NT2/D1 (cell line): ENCODE data around the gene KRTAP16-1.
"Not testable (repeated sequence)": the region's sequence is repeated elsewhere in the genome, so short reads cannot be mapped to it uniquely, and the experiment has no call there.

Experiments
- DNase-seq: peaks from one replicate; pipeline ENCODE4 v3.0.0-alpha.2; 2011; ENCODE audit warnings: low read depth, low spot score
- H3K27me3 ChIP-seq: 2 replicates; pipeline ENCODE4 v1.6.0; 2011; ENCODE audit warnings: mild to moderate bottlenecking; ENCODE audit not compliant: insufficient read length, insufficient read depth
- H3K36me3 ChIP-seq: 2 replicates; pipeline ENCODE4 v1.6.1; 2011; ENCODE audit warnings: mild to moderate bottlenecking, low read length, mixed read lengths; ENCODE audit not compliant: insufficient read depth, insufficient read length
- H3K4me1 ChIP-seq: 2 replicates; pipeline ENCODE4 v1.5.1; 2011; ENCODE audit not compliant: insufficient read depth, insufficient read length
- H3K4me3 ChIP-seq: 2 replicates; pipeline ENCODE4 v1.5.1; 2011; ENCODE audit warnings: low read depth; ENCODE audit not compliant: insufficient read length
- H3K9ac ChIP-seq: 2 replicates; pipeline ENCODE4 v1.6.0; 2011; ENCODE audit warnings: low read depth; ENCODE audit not compliant: insufficient read length
- H3K9me3 ChIP-seq: 2 replicates; pipeline ENCODE4 v1.5.1; 2011; ENCODE audit warnings: mild to moderate bottlenecking, low read length; ENCODE audit not compliant: insufficient read depth
- SUZ12 ChIP-seq: IDR thresholded peaks from 2 replicates; pipeline ENCODE4 v1.6.1; 2011; ENCODE audit not compliant: insufficient read length, insufficient read depth; ENCODE audit errors: extremely low read depth
- YY1 ChIP-seq: IDR thresholded peaks from 2 replicates; pipeline ENCODE4 v1.6.1; 2011; ENCODE audit not compliant: insufficient read length, insufficient read depth
- ZNF274 ChIP-seq: IDR thresholded peaks from 2 replicates; pipeline ENCODE4 v1.6.1; 2011; ENCODE audit warnings: mild to moderate bottlenecking, low read depth, low read length

The KRTAP16-1 gene

GRCh38 chr17:41308918-41309359 lies at the start of gene KRTAP16-1:
Gene KRTAP16-1, minus strand, starts transcription at chr17:41309309. Its CDS starts 56 bp downstream, at chr17:41309253.
- H3K4me3 ChIP-seq = no peak within 1 kb of the TSS
- no peaks in the 10 kb centered on the region for H3K27me3 ChIP-seq
- no peak for DNase-seq
- no peaks in the 10 kb centered on the region for H3K9me3 ChIP-seq
- TF ChIP-seq ZNF274 (no peak), SUZ12 (no peak), YY1 (no peak)
- H3K9ac ChIP-seq = no peak within 1 kb of the TSS
- no peaks in the 10 kb centered on the region for H3K4me1 ChIP-seq
- H3K36me3 ChIP-seq = no peaks in the 10 kb centered on the region

DNA sequence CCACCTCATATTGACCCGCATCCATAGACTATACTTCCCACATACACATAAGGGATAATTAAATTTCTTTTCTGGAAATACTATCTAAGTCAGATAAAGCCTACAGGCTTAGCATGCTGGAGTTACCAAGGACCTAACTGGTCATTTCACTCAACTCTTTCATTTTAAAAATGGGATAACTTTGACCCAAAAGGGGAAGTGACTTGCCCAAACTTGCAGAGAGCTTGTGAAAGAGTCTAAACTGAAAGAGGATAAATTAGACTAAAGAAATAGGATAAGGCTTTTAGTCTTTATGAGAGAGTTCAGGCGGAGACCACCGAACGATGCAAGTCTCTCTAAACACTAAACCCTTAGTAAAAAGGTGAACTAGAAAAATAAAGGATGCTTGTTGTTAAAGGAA lies 45.4 kb upstream of the KRTAP16-1 start:
- DNase-seq = no peak
- no peaks in the 10 kb centered on the region for H3K9me3 ChIP-seq
- no peak overlapping the region for H3K9ac ChIP-seq
- no peaks in the 10 kb centered on the region for H3K4me1 ChIP-seq
- TF ChIP-seq SUZ12 = no peak
- TF ChIP-seq ZNF274 = no peak
- no peak for TF ChIP-seq YY1
- no peaks in the 10 kb centered on the region for H3K27me3 ChIP-seq
- no peaks in the 10 kb centered on the region for H3K36me3 ChIP-seq
- no peak overlapping the region for H3K4me3 ChIP-seq

GRCh38 chr17:41352597-41353366 lies 43.7 kb upstream of the KRTAP16-1 start:
- no peaks in the 10 kb centered on the region for H3K36me3 ChIP-seq
- no peaks in the 10 kb centered on the region for H3K4me1 ChIP-seq
- H3K9ac ChIP-seq = no peak overlapping the region
- no peaks in the 10 kb centered on the region for H3K9me3 ChIP-seq
- TF ChIP-seq ZNF274 (no peak), YY1 (no peak), SUZ12 (no peak)
- H3K27me3 ChIP-seq = no peaks in the 10 kb centered on the region
- DNase-seq = no peak
- H3K4me3 ChIP-seq = no peak overlapping the region

GRCh38 chr17:41351177-41351576 lies 42.1 kb upstream of the KRTAP16-1 start:
- DNase-seq = no peak
- Histone ChIP-seq H3K4me3 (no peak overlapping the region), H3K27me3 (no peaks in the 10 kb centered on the region), H3K9ac (no peak overlapping the region), H3K36me3 (no peaks in the 10 kb centered on the region), H3K4me1 (no peaks in the 10 kb centered on the region), H3K9me3 (no peaks in the 10 kb centered on the region)
- TF ChIP-seq YY1 = no peak
- no peak for TF ChIP-seq SUZ12
- TF ChIP-seq ZNF274 = no peak

DNA sequence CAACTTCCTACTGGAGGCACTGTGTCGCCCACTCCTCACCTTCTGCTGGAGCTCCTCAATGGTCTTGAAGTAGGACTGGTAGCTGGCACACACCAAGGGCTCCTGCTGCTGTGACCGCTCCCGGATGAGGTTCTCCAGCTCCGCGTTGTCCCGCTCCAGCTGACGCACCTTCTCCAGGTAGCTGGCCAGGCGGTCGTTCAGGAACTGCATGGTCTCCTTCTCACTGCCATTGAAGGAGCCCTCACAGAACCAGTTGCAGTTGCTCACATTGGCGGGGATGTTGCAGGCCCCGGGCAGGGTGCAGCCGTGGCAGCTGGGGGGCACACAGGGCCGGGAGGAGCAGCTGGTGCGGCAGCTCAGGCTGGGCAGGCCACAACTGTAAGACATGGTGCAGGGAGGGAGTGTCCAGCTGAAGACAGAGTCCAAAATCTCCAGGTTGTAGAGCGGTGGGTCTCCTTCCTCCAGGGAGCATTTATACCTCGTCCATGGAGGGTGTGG lies 41.3 kb upstream of the KRTAP16-1 start, which contains the start of gene KRT33A:
Gene KRT33A, minus strand, starts transcription at position 448 of the 498 bp plus-strand sequence. Its CDS starts 61 bp downstream, at position 387.
- not testable (repeated sequence) for H3K27me3 ChIP-seq, H3K9me3 ChIP-seq, H3K36me3 ChIP-seq, H3K9ac ChIP-seq, H3K4me1 ChIP-seq, DNase-seq, H3K4me3 ChIP-seq

DNA sequence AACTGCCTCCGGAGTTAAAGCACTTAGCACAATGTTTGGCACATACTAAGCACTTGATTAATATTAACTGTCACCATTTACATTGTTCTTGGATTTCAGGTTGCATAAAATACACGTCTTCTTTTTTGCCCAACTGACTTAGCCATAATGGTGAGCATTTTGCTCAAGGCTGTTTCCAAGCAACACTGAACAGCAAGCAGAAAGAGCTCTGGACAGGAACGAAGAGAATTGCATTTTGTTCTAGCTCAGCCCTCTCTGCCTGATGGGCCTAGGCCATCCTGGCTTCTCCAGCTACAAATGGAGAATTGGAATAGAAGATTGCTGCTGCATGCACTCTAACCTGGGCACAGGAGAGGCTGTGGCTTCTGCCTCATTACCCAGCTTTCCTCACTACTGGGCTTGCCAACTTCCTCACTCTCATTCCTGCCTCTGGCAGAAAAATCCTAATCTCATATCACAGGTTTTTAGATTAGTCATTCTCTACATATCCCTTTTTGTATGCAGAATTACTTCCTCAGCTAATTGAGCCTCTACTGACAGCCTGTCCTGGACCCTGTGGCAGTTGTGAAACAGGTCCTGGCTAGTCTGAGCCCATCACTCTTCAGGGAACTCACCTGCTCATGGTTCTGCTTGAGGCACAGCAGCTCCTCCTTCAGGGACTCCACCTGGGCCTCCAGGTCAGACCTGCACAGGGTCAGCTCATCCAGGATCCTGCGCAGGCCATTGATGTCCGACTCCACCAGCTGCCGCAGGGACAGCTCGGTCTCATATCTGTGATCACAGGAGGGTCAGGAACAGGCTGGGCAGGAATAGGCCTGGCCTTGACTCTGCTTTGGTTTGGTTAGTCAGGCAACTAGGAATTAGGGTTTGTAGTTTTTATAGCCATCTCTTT lies 39.0 kb upstream of the KRTAP16-1 start:
- Histone ChIP-seq H3K4me1 (no peaks in the 10 kb centered on the region), H3K9ac (no peak overlapping the region), H3K27me3 (no peaks in the 10 kb centered on the region), H3K4me3 (no peak overlapping the region), H3K36me3 (no peaks in the 10 kb centered on the region), H3K9me3 (peaks cover 6% of the 10 kb centered on the region; the same call in 1 of the 2 replicates)
- TF ChIP-seq ZNF274 (no peak), SUZ12 (no peak), YY1 (no peak)
- DNase-seq = no peak

DNA sequence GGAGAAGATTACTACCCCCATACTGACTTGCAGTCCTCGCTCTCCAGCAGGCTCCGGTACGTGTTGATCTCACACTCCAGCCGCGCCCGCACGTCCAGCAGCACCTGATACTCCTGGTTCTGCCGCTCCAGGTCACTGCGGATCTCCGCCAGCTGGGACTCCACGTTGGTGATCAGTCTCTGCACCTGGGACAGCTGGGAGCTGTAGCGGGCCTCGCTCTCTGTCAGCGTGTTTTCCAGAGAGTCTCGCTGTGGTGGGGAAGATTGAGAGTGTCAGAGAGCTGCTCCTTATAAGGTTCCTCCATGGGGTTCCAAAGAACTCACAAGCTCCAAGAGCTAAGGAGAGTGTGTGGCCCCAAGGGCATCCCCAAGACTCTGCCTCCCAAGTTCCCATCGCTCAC lies 37.3 kb upstream of the KRTAP16-1 start:
- DNase-seq, H3K9ac ChIP-seq, H3K27me3 ChIP-seq: not testable (repeated sequence)

More for the DNA sequence above, 37.3 kb upstream of the KRTAP16-1 start:
- not testable (repeated sequence) for H3K36me3 ChIP-seq, H3K4me1 ChIP-seq, H3K4me3 ChIP-seq
- H3K9me3 ChIP-seq = peaks cover 23% of the 10 kb centered on the region; the same call in 1 of the 2 replicates
